Fibroblast of peridontal ligament (primary cell): Measurements from ENCODE around the gene ARID1B.

Experiments
- DNase-seq: peaks from one replicate; pipeline ENCODE4 v3.0.0-alpha.2; 2010; ENCODE audit errors: extremely low read depth

The ARID1B gene

GRCh38 chr6:156879186-156879585 is 102.0 kb downstream of the ARID1B start:
- DNase-seq = no peak

GRCh38 chr6:156879591-156879990 is 102.4 kb downstream of the ARID1B start:
- DNase-seq = peak; percentile 44

GRCh38 chr6:156880913-156881312 is 103.7 kb downstream of the ARID1B start:
- no peak for DNase-seq

- no peak for DNase-seq
Measured at GRCh38 chr6:156881687-156882629, 104.8 kb downstream of the ARID1B start.

GRCh38 chr6:156883497-156884252 is 106.5 kb downstream of the ARID1B start:
- no peak for DNase-seq

GRCh38 chr6:156884306-156884705 is 107.1 kb downstream of the ARID1B start:
- DNase-seq = no peak

GRCh38 chr6:156885562-156885961 is 108.4 kb downstream of the ARID1B start:
- DNase-seq = no peak

- no peak for DNase-seq
Measured at GRCh38 chr6:156886409-156886808, 109.2 kb downstream of the ARID1B start.

GRCh38 chr6:156887623-156888269 is 110.6 kb downstream of the ARID1B start:
- DNase-seq = no peak

GRCh38 chr6:156889469-156889868 is 112.3 kb downstream of the ARID1B start:
- no peak for DNase-seq

- DNase-seq = no peak
Measured at GRCh38 chr6:156889986-156890385, 112.8 kb downstream of the ARID1B start.

- no peak for DNase-seq
Measured at GRCh38 chr6:156890627-156891314, 113.6 kb downstream of the ARID1B start.

- no peak for DNase-seq
Measured at GRCh38 chr6:156897907-156898531, 120.8 kb downstream of the ARID1B start.

- DNase-seq = no peak
Measured at GRCh38 chr6:156899071-156899470, 121.9 kb downstream of the ARID1B start.

GRCh38 chr6:156899532-156900135 is 122.5 kb downstream of the ARID1B start:
- no peak for DNase-seq

GRCh38 chr6:156900292-156900691 is 123.1 kb downstream of the ARID1B start:
- DNase-seq = no peak

GRCh38 chr6:156901309-156902019 is 124.3 kb downstream of the ARID1B start:
- DNase-seq = no peak

GRCh38 chr6:156902782-156903181 is 125.6 kb downstream of the ARID1B start:
- no peak for DNase-seq

GRCh38 chr6:156904176-156904967 is 127.2 kb downstream of the ARID1B start:
- DNase-seq = no peak
